ENCODE results near the gene GP1BB. TPM values are rescaled to one million over a fixed set of nuclear protein-coding genes. Genes with fewer than 3 reads are reported as not detected.

Gene GP1BB
- total RNA-seq, 2 donors from 2014 or later: 0.48 to 0.62 TPM

DNA sequence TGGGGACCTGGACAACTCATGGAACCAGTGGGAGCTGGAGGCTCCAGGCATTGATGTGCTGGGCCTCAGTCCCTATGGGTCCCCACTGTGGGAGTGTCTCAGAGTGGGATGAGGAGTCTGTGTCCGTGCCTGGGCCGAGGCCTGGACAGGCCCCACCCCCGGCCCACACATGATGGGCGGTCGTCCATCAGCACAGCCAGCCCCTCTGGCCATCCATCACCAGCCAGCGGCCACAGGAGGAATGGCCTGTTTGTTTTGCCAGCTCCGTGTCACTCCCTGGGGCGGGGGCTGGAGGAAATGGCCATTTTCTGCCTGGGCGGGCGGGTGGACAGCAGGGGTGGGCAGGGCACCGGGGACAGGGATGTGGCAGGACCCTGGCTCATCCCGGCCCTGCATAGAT is 24.2 kb downstream of the GP1BB start:
- Histone ChIP-seq H3K36me3 (ENCODE audit: control insufficient read depth, insufficient read depth, low read length) (no peaks in the 10 kb centered on the region), H3K27ac (ENCODE audit: low read depth, low read length) (no peak overlapping the region), H3K4me3 (ENCODE audit: low read length) (no peak overlapping the region), H3K4me1 (ENCODE audit: control insufficient read depth, insufficient read depth, low read length) (peaks cover 13% of the 10 kb centered on the region), H3K27me3 (ENCODE audit: control insufficient read depth, insufficient read depth, low read length, poor library complexity, severe bottlenecking) (peaks cover 11% of the 10 kb centered on the region), H3K9ac (ENCODE audit: extremely low read depth, low read length, poor library complexity, severe bottlenecking) (no peak overlapping the region), H3K9me3 (ENCODE audit: control insufficient read depth, low read length) (no peaks in the 10 kb centered on the region)
- H3K27ac Mint-ChIP-seq: no peak overlapping the region
- no peaks in the 10 kb centered on the region for H3K9me3 Mint-ChIP-seq
- no peak for TF ChIP-seq CTCF (conservative IDR thresholded peaks at IDR 0.05)
- DNase-seq: no peak
- peaks cover 1% of the 10 kb centered on the region for H3K27me3 Mint-ChIP-seq (ENCODE audit: insufficient read depth)
- 90 to 91% methylated on average over 5 to 12 of the region's 12 CpGs for WGBS, 2 experiments (ENCODE audit: insufficient coverage in 1 of 2, insufficient read length in 1 of 2)
- H3K36me3 Mint-ChIP-seq (ENCODE audit: low read depth): no peaks in the 10 kb centered on the region
- no peak overlapping the region for H3K4me3 Mint-ChIP-seq
- peaks cover 6% of the 10 kb centered on the region for H3K4me1 Mint-ChIP-seq

- Mint-ChIP-seq H3K27ac (no peak overlapping the region), H3K27me3 (ENCODE audit: insufficient read depth) (peaks cover 7% of the 10 kb centered on the region), H3K36me3 (ENCODE audit: low read depth) (no peaks in the 10 kb centered on the region), H3K4me3 (no peak overlapping the region), H3K9me3 (no peaks in the 10 kb centered on the region), H3K4me1 (peaks cover 6% of the 10 kb centered on the region)
- H3K4me1 ChIP-seq (ENCODE audit: control insufficient read depth, insufficient read depth, low read length): peaks cover 13% of the 10 kb centered on the region
- no peak for DNase-seq
- 76 to 96% methylated on average over 3 of the region's 4 CpGs for WGBS, 2 experiments (ENCODE audit: insufficient coverage in 1 of 2, insufficient read length in 1 of 2)
- no peaks in the 10 kb centered on the region for H3K36me3 ChIP-seq (ENCODE audit: control insufficient read depth, insufficient read depth, low read length)
- no peak overlapping the region for H3K4me3 ChIP-seq (ENCODE audit: low read length)
- no peaks in the 10 kb centered on the region for H3K9me3 ChIP-seq (ENCODE audit: control insufficient read depth, low read length)
- H3K27me3 ChIP-seq (ENCODE audit: control insufficient read depth, insufficient read depth, low read length, poor library complexity, severe bottlenecking): peaks cover 17% of the 10 kb centered on the region
- no peak for TF ChIP-seq CTCF (conservative IDR thresholded peaks at IDR 0.05)
- H3K9ac ChIP-seq (ENCODE audit: extremely low read depth, low read length, poor library complexity, severe bottlenecking): no peak overlapping the region
- H3K27ac ChIP-seq (ENCODE audit: low read depth, low read length): no peak overlapping the region
Measured at GRCh38 chr22:19748139-19748538, 24.8 kb downstream of the GP1BB start.

GRCh38 chr22:19748991-19749664 is 25.8 kb downstream of the GP1BB start:
- peaks cover 13% of the 10 kb centered on the region for H3K4me1 ChIP-seq (ENCODE audit: control insufficient read depth, insufficient read depth, low read length)
- H3K4me1 Mint-ChIP-seq: peaks cover 6% of the 10 kb centered on the region
- TF ChIP-seq CTCF (conservative IDR thresholded peaks at IDR 0.05): no peak
- no peak overlapping the region for H3K4me3 ChIP-seq (ENCODE audit: low read length)
- H3K9me3 Mint-ChIP-seq: no peaks in the 10 kb centered on the region
- H3K9me3 ChIP-seq (ENCODE audit: control insufficient read depth, low read length): no peaks in the 10 kb centered on the region
- no peak overlapping the region for H3K4me3 Mint-ChIP-seq
- H3K9ac ChIP-seq (ENCODE audit: extremely low read depth, low read length, poor library complexity, severe bottlenecking): no peak overlapping the region
- 88 to 90% methylated on average over 14 to 15 of the region's 15 CpGs for WGBS, 2 experiments (ENCODE audit: insufficient coverage in 1 of 2, insufficient read length in 1 of 2)
- no peak overlapping the region for H3K27ac ChIP-seq (ENCODE audit: low read depth, low read length)
- no peak for DNase-seq
- peaks cover 17% of the 10 kb centered on the region for H3K27me3 Mint-ChIP-seq (ENCODE audit: insufficient read depth)
- H3K36me3 ChIP-seq (ENCODE audit: control insufficient read depth, insufficient read depth, low read length): no peaks in the 10 kb centered on the region
- H3K36me3 Mint-ChIP-seq (ENCODE audit: low read depth): no peaks in the 10 kb centered on the region
- H3K27me3 ChIP-seq (ENCODE audit: control insufficient read depth, insufficient read depth, low read length, poor library complexity, severe bottlenecking): peaks cover 26% of the 10 kb centered on the region
- no peak overlapping the region for H3K27ac Mint-ChIP-seq
